ENCODE data around the gene MIB2.
"Not testable (repeated sequence)": the region's sequence is repeated elsewhere in the genome, so short reads cannot be mapped to it uniquely, and the experiment has no call there.

The MIB2 gene

DNA sequence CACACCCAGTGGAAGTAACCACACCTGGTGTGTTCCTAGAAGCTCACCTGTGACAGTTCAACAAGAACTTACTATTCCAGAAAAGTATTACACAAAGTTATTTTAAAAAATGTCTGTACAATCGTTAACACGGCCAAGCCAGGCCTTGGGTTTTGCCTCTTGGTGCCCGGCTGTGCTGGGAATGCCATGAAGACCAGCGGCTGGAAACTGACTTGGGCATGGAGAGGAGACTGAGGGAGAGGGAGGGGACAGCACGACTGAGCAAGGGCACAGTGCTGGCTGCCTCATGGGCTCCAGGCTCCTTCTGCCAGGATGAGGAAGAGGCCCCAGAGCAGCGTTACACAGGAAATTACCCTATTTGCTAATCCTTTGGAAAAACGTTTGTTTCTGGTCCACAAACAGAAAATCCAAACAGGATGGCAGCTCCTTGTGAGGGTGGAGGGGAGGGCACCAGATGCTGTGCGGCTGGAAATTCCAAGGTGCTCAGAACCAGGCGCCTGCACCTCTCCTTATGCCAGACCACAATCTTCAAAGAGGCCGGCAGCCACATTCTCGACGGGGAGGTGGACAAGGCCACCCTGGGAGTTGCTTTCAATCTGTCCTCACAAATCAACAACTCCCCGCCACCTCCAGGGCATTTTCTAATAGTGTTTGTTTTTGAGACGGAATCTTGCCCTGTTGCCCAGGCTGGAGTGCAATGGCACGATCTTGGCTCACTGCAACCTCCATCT, 47.7 kb downstream of the MIB2 start:
- DNase-seq = not testable (repeated sequence)

DNA sequence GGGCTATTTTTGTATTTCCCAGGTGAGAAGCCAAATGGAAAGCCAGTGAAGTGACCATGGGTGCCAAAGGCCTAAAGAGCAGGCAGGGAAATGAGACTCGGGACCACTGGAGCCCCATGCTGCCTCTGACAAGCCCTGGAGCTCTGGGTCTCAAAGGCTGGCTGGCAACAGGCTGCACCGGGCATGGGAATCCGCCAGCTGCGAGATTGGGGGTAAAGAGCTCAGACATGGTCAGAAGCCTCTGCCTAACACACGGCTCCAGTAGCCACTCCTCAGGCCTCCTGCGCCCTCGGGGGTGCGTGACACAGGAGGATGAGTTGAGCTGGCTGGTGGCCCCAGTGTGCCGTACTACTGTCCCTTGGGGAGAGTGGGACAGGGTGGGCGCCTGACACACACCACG, 49.0 kb downstream of the MIB2 start:
- DNase-seq = not testable (repeated sequence)

DNA sequence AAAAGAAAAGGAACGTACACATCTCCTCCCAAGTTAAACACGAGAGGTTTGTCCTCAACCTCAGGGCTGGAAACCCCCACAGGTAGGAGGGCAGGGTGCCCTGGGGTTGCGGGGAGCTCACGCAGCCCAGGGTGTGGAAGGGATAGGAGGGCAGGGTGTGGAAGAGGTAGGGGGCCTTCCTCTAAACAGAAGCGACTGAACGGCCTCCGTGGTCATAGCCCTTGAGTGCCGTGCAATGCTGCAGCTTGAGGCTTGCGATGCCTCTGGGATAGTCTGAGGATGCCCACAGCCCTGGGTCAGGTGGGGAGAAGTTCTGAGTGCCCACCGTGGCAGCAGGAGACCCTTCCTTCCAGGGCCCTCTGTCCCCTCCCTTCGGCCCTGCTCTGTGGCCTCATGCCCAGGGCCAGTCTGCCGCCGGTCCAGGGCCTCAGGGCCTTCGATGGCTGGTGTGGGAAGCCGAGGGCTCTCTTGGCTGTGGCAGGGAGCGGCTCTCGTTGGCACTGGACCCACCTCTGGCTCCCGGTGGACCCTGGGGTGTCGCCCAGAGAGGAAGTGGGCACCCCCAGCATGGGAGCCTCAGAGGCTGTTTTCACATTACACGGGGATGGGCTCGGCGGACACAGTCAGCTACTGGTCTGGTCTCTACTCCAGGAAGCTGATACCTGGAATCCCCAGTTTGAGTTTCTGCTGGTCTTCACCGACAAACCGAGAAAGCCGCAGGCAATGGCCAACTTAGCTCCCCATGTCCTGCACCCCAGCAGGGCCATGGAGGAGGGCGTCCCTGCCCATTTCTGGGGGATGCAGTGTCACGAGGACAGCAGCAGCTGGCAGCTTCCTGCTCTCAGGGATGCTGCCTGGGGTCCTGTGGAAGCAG, 49.9 kb downstream of the MIB2 start:
- no peak for DNase-seq

DNA sequence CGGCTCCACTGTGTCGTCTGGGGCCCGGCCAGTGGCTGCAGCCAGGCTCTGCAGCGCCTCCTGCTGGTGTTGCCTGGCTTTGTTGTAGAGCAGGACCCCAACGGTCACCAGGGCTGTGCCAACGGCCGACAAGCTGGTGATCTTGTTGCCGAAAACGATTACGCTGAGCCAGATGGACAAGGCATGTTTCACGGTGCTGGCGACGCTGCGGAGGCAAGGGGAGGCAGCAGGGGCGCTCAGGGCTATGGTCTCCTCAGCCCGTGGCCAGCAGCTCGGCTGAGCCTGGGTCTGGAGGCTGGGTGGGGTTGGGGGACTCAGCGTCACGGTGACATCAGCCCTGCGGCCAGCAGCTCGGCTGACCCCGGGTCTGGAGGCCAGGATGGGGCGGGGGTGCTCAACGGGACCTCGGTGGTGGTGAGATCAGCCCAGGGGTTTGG, 50.5 kb downstream of the MIB2 start:
- peak; percentile 9 for DNase-seq

DNA sequence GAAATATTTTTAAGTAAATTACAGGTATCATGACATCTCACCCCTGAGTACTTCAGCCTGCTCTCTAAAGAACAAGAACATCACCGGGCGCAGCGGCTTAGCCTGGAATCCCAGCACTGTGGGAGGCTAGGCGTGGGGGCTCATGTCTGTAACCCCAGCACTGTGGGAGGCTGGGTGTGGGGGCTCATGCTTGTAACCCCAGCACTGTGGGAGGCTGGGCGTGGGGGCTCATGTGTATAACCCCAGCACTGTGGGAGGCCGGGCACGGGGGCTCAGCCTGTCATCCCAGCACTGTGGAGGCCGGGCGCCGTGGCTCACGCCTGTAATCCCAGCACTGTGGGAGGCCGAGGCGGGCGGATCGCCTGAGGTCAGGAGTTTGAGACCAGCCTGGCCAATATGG, 51.2 kb downstream of the MIB2 start:
- DNase-seq = no peak

DNA sequence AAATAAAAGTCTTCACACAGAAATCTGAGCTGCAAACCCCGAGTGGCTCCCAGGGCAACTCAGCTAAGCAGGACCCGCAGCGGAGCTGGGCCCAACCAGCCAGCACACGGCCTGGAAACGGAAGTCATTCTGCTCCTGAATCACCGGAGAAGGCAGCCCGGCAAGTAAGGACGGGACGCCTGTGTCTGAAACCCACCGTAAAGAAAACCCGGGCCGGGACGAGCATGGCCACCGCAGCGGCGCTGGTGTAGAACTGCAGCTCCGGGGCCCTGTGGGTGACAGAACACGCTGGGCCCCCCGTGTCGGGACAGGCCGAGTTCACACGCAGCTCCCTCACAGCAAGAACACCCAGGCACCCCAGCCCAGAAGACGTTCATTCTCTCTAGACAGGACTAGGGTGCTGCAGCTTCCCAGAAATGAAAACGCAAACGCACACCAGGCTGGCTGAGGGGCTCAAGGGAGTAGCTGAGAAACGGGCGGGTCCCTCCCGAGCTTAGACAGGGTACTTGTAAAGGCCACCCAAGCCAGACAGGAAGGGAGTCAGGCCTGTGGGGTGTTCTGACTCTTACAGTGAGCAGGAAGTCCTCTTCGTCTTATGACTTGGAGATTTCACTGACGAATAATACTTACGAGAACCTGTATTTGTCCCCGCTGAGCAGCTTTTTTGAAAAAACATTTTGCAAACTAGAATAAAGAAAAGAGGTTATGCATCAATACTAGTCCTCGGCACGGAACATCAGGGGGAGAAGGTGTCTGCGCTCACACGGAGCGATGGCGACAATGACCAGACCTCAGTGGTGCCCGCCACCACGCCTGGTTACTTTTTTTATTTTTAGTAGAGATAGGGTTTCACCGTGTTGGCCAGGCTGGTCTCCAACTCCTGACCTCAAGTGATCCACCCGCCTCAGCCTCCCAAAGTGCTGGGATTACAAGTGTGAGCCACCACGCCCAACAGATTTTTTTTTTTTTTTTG, 54.5 kb downstream of the MIB2 start:
- DNase-seq = no peak

DNA sequence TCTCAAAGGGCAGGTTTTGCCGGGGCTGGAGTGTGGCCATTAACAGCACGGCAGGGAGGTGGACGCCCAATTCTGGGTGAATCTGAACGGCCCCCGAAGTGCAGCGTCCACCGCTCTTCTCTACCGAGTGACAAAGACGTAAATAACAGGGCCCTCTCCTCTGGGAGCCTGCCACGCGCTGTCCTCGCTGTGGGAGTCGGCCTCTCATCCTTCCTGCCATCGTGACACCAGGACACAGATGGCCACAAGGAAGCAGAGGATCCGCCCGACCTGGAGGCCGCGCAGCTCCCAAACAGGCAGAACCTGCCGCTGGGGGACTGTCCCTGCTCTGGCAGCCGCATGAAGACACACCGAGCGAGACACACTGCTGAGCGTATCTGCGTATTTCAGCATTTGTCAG, 55.6 kb downstream of the MIB2 start:
- DNase-seq = no peak

DNA sequence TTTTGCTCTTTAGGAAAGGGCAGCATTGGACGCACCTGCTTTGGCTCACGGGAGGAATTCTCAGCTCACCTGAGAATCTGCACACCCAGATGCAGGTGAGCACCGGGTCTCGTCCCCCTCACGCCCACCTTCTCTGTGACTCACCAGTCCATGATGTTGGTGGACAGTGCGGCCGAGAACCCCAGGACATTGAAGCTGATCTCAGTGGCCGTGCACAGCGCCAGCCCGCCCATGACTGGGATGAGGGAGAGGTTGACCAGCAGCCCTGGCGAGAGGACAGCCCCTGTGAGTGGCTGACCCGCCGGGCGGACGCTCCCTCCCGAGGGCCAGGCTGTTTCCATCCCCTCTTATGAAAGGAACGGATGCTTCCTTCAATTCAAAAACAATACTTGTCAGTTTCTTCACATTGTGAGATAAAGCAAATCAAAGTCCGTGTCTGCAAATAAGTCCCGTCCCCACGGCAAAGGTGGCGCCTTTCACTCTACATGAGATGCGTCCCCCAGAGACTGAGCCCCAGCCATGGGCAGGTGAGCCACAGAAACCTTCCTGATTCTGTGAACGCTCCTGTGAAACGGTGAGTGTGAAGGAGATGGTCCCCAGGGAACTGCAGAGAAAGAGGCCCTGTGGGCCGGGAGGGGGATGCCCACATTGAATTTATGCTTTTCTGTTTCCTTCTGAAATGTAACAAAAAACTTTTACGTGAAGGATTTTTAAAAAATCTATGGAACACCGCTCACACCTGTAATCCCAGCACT, 56.2 kb downstream of the MIB2 start:
- no peak for DNase-seq

DNA sequence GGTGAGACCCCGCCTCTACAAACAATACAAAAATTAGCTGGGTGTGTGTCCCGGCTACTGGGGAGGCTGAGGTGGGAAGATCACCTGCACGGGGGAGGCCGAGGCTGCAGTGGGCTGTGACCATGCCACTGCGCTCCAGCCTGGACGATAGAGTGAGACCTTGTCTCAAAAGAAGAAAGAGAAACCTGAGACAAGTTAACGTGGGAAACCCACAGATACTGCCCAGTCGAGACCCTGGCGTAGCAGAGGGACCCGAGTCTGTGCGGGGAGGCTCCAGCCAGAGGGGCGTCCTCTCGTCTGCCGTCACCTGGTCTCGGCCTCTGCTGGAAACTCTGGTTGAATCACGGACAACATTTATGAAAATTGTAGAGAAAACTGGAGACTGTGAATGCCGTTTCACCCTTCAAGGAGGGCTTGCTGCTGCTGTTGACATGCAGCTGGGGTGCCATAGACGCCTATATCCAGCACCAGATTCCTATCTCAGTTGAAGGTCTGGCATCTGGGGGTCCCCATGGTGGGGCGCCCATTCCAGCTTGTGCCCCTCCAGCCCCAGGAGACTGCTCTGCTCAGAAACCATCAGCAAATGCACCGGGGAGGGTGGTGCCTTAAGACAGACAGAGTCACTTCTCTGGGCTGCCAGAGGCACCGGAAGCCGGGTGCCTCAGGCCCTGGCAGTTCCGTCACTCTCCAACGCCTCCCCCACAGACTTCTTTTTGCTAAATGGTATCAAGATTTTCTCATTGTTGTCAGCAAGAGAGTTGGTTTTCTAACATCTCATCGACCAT, 57.1 kb downstream of the MIB2 start:
- DNase-seq = no peak

DNA sequence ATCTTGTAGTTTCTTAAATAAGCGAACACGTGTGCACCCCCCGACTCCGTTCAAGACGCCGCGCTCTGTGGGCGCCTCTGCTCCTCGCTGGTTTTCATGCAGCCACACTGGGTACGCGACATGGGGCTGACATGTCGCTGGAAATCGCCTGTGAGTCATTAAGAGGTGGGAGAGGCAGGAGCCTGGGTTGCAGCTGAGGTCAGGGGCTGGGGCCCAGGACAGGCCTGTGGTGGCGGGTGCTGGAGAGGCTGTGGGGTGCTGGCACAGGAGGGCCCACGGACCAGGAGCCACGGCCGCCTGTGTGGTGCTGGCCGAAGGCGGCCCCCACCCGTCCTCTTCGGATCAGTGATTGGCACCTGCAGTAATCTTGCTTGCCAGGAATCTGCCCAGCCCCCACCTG, 59.5 kb downstream of the MIB2 start:
- DNase-seq = not testable (repeated sequence)

DNA sequence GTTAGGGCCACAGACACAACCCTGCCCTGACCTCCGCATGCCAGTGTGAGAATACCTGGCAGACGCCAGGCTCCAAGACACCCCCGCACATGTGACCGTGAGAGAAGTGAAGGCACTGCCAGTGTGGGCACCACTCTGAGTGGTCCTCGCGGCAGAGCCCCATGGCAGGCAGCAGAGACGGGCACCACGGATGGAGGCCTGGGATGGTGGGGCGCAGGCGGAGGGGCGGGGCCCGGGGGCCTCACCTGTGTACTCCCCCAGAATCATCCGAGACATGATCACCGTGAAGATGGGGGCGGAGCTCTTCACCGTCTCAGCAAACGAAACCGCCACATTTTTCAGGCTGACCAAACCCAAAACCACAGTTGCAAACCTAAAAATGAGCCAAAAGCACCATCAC, 59.9 kb downstream of the MIB2 start:
- not testable (repeated sequence) for DNase-seq

DNA sequence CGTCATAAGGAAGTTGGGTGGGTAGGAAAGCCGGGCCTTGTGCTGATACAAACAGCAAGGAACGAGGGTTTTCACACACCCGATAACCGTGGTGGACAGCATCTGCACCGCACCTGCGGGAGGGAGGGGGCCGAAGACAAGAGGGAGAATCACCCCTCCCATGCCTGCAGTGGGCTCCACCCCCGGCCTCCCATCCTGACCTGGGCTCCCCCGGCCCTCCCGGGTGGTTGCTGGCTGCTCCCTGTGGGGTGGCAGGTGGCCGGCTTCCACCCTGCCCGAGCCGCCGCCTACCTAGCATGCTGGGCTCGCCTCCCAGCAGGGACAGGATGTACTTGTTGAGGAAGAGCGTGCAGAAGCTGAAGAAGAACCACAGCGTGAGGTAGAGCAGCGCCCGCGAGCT, 60.8 kb downstream of the MIB2 start:
- not testable (repeated sequence) for DNase-seq

DNA sequence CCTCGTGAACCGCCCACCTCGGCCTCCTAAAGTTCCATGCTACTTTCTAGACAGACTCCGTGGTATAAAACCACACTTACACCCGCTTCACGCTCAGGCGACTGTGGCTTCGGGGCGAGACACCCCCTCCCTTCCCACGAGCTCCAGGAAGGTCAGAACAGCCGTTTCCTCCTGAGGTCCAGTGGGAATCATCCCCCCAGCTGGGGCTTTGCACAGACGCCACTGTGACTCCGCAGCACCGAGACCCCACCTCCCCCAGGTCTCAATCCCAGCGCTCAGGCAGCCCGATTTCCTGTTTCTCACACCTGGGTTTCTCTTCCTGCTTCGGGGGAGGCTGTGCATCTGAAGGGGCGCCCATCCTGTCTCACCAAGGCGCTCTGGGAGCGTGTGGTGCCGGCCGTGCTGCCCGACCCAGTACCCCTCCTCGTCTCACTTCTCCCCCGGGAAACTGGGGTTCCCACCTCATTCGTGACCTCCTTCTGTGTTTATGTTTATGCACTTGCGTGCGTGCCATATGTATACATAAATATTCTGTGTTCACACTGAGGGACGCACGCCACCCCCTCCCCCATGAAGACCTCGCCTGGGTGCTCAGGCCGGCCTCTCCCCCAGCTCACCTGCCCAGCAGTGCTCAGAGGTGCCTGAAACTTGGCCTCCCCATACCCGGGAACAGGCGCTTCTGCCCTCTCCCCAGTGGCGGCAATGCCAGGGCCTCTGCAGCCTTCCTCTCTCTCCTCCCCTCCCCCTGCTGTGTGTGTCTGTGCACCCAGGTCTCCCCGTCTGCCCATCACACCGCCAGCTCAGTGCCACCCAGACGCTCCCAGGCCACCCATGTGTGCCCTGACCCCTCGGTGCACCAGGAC, 62.6 kb downstream of the MIB2 start:
- DNase-seq = peak; percentile 44

DNA sequence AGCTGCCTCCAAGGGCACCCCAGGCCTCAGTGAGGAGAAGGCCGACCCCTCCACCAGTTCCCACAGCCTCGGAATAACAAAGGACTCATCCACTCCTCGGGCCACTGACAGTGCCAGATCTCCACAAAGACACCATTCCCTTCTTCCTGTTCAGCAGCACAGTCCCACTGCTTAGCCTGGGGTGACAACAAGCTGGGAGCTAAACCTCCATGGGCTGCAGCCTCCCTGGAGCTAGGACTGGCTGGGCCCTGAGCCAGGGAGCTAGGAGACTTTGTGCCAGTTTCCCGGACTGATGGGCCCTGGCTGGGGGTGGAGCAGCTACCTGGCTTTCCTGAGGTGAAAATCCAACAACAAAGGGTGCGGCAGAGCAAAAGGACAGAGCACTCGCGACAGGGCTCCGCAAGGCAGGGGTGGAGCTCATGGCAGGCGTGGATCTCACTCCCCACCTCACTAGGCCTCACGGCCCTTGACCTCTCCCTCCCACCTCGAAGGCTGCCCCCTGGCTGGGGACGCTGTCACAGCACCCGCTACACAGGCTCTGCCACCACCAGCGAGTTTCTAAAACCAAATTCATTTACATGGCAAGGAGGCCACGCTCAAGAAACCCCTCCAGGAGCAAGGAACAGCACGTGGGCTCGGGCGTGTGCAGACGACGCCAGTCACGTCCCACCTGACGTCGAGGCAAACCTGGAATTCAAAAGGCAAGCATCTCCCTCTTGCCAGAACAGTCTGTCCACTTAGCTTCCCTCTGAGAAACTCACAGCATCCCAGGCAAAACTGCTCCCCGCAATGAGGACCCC, 63.5 kb downstream of the MIB2 start:
- no peak for DNase-seq

Measured in stimulated activated naive CD4-positive, alpha-beta T cell treated with Interleukin-2 at 50 U/mL for 16 hours (primary cell).